Activated CD8-positive, alpha-beta memory T cell treated with anti-CD3 and anti-CD28 coated beads for 36 hours (primary cell): ENCODE results near the gene SLC27A1. TPM values are rescaled to one million over a fixed set of nuclear protein-coding genes. Genes with fewer than 3 reads are reported as not detected.
"Not testable (repeated sequence)": the region's sequence is repeated elsewhere in the genome, so short reads cannot be mapped to it uniquely, and the experiment has no call there.

Source experiments
- CTCF ChIA-PET: fragments of 350-600 bp; sonication (Branson Sonifier 250); formaldehyde crosslinking; loops from one replicate; lab custom pipeline; 2021; ENCODE audit warnings: antibody characterized with exemption; lab: Charles Lee
- POLR2A ChIA-PET: fragments of 350-600 bp; sonication (Branson Sonifier 250); formaldehyde crosslinking; loops from one replicate; lab custom pipeline; 2021; ENCODE audit warnings: antibody characterized with exemption; lab: Charles Lee
- total RNA-seq, 2 experiments: library from RNA; stranded (reverse); gene quantifications; one replicate each; pipeline ENCODE4 v1.2.3, GENCODE V29; 2021

Gene SLC27A1
- total RNA-seq, 2 experiments from 2014 or later, result 2.5 to 3.2 TPM

GRCh38 chr19:17451820-17452219 is 18.5 kb upstream of the SLC27A1 start:
- CTCF ChIA-PET, result no interaction called here

GRCh38 chr19:17454576-17455071 is 15.7 kb upstream of the SLC27A1 start:
- CTCF ChIA-PET, result interaction anchor here (0.8 to 1.3 kb wide), 4 partner anchors 11 to 41 kb away, joined by 4 to 12 read pairs (median 7); partner anchors contain the start of gene SLC27A1
- POLR2A ChIA-PET, result no interaction called here

More at GRCh38 chr19:17451820-17452219, 18.5 kb upstream of the SLC27A1 start:
- POLR2A ChIA-PET, result interaction anchor here (0.6 kb wide), 1 partner anchor 172 kb away, joined by 6 read pairs; no protein-coding TSS in a partner anchor

DNA sequence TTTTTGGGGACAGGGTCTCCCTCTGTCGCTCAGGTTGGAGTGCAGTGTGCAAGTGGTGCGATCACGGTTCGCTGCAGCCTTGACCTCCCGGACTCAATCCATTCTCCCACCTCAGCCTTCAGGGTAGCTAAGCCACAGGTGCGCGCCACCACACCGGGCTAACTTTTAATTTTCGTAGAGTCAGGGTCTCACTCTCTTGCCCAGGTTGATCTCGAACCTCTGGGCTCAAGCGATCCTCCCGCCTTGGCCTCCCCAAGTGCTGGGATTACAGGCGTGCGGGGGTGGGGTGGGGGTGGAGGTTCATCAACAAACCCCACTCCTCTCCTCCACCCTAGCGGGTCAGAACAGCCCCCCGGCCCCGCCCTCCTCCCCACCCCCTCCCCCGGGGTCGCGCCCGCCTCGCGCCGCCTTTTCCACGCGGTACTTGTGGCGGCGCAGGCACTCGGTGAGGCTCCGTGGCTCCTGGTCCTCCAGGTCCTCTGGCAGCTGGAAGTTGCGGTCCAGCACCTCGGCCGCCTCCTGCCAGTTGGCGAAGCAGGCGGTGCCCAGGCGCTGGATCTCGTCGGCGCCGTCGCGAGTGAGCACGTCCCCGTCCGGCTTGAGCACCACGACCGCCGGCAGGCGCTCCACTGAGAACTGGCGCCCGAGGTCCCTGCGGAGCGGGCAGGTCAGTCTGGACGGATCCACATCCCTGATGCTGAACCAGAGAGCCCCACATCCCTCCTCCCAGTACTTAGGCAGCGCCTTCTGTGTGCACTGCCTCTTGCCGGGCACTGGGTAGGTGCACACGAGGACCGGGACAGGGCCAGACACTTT is 14.8 kb upstream of the SLC27A1 start:
- ChIA-PET POLR2A (no interaction called here), CTCF (interaction anchor here (1.1 kb wide), 1 partner anchor 15 kb away, joined by 5 read pairs; the partner anchor contains the start of gene SLC27A1)

DNA sequence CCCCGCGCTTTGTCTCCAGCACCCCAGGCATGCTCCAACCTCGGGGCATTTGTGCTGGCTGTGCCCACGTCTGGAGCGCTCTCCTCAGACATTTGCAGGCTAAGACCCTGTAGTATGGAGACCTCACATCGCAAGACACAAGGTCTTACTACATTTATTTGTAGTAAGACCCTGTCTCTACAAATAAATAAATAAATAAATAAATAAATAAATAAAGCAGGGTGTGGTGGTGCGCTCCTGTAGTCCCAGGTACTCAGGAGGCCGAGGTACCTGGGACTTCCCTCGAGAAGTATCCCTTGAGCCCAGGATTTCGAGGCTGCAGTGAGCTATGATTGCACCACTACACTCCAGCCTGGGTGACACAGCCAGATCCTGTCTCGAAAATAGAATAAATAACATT is 14.2 kb upstream of the SLC27A1 start:
- ChIA-PET POLR2A (no interaction called here), CTCF (interaction anchor here (1.3 kb wide), 1 partner anchor 15 kb away, joined by 3 read pairs; no protein-coding TSS in a partner anchor)

- CTCF ChIA-PET, result interaction anchor here (1.3 kb wide), 1 partner anchor 16 kb away, joined by 3 read pairs; no protein-coding TSS in a partner anchor
- POLR2A ChIA-PET, result no interaction called here
Measured at GRCh38 chr19:17457616-17458015, 12.7 kb upstream of the SLC27A1 start.

GRCh38 chr19:17458970-17459369 is 11.4 kb upstream of the SLC27A1 start:
- POLR2A ChIA-PET, result no interaction called here
- CTCF ChIA-PET, result interaction anchor here (0.5 to 1.2 kb wide), 5 partner anchors 11 to 396 kb away, joined by 3 to 4 read pairs (median 4); partner anchors contain the start of gene TMEM221

DNA sequence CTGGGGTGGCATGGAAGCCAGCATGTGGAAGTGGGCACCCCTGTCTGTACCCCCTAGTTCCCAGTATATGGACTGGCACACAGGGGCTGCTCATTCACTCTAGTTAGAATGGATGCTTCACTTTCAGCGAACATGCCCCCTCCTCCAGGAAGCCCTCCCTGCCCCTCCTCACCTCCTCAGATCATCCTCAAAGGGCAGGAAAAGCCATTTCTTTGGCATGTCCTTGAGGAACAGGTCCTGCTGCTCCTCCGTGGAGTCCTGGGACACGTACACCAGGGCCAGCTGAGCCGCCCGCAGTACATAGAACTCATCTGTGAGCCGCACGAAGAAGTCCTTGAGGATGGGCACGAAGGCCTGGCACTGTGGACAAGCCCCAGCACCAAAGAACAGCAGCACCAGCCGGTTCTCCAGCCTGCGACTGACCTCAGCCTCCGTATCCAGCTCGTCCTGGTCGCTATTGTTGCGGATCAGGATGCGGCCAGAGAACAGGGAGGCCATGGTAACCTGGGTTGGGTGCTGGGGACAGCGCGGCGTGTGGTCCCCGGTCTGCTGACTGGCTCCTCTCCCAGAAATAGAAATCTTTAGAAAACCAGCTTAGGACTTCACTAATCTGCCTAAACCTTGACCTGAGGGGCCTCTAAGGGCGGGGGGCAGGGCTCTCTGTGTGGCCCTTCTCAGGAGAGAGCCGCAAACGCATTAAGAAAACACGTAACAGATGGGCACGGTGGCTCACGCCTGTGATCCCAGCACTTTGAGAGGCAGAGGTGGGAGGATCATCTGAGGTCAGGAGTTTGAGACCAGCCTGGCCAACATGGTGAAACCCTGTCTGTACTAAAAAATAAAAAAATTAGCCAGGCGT is 9.7 kb upstream of the SLC27A1 start, which contains the start of gene NXNL1:
Gene NXNL1 (minus strand): TSS at position 555 of the 859 bp plus-strand sequence. CDS start 57 bp downstream, at position 498.
- CTCF ChIA-PET, result interaction anchor here (1.2 kb wide), 2 partner anchors 36 to 75 kb away, joined by 3 to 4 read pairs; no protein-coding TSS in a partner anchor
- POLR2A ChIA-PET, result no interaction called here

DNA sequence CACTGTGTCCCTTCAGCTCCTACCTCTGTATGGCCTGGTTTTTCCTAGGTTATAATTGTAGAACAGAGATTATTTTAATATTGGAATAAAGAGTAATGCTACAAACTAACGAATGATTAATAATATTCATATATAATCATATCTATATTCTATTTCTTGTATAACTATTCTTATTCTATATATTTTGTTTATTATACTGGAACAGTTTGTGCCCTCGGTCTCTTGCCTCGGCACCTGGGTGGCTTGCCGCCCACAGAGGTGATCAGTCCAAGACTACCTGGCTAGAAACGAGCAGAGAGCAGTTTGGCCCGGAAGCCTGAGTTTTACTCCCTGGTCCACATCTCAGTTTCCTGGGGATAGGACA is 3.9 kb upstream of the SLC27A1 start:
- ChIA-PET CTCF (interaction anchor here (0.7 to 2.9 kb wide), 6 partner anchors 12 to 110 kb away, joined by 3 to 12 read pairs (median 4); partner anchors contain the start of genes MVB12A and TMEM221), POLR2A (interaction anchor here (0.6 kb wide), 1 partner anchor 82 kb away, joined by 10 read pairs; no protein-coding TSS in a partner anchor)

DNA sequence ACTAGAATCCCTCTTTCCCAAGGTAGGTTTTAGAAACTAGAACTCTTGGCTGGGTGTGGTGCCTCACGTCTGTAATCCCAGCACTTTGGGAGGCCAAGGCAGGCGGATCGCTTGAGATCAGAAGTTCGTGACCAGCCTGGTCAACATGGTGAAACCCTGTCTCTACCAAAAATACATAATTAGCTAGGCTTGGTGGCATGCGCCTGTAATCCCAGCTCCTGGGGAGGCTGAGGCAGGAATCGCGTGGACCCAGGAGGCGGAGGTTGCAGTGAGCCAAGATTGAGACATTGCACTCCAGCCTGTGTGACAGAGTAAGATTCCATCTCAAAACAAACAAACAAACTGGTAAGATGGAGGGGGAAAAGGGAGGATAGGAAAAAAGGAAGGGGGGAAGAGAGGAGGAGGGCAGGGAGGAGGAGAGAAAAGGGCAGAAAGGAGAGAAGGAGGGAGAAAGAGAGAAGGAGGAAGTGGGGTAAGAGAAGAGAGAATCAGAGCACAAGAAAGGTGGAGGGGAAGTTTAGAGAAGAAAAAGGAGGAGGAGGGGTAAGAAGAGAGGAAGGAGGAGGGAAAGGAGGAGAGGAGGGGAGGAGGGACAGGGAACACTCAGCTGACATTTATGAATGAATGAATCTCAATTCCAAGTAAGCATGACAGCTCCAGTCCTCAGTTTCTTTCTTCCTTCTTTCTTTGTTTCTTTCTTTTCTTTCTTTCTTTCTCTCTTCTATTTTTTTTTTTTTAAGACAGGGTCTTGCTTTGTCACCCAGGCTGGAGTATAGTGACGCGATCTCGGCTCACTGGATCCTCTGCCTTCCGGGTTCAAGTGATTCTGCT is 2.6 kb upstream of the SLC27A1 start:
- ChIA-PET POLR2A (no interaction called here), CTCF (interaction anchor here (0.6 to 1.7 kb wide), 4 partner anchors 26 to 46 kb away, joined by 3 to 6 read pairs (median 4); no protein-coding TSS in a partner anchor)

DNA sequence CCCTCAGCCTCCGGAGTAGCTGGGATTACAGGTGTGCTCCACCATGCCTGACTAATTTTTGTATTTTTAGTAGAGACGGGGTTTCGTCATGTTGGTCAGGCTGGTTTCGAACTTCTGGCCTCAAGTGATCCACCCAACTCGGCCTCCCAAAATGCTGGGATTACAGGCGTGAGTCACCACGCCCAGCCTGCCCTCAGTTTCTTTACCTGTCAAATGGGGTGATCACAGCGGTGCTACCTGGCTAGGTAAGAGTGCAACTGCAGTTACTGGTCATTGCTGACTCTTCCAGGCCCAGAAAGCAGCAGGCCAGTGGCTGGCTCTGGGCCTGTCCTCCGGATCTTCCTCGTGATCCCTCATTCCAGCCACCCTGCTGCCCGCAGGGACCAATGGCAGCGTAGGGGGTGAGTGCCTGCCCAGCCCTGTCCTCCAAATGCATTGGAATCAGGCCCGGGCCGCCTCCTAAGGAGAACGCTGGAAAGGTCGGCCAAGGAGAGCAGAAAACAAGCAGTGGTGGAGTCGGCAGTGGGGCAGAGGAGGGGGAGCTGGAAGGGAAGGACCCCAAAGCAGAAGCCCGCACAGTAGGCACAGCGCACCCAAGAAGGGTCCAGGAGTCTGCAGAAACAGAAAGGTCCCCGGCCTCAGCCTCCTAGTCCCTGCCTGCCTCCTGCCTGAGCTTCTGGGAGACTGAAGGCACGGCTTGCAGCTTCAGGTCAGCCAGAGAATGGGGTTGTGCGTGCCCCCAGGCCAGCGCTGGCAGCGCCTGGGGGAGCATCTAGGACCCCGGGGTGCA is 1.8 kb upstream of the SLC27A1 start:
- POLR2A ChIA-PET, result no interaction called here
- CTCF ChIA-PET, result interaction anchor here (1.0 to 1.7 kb wide), 3 partner anchors 27 to 31 kb away, joined by 3 to 6 read pairs (median 4); no protein-coding TSS in a partner anchor

DNA sequence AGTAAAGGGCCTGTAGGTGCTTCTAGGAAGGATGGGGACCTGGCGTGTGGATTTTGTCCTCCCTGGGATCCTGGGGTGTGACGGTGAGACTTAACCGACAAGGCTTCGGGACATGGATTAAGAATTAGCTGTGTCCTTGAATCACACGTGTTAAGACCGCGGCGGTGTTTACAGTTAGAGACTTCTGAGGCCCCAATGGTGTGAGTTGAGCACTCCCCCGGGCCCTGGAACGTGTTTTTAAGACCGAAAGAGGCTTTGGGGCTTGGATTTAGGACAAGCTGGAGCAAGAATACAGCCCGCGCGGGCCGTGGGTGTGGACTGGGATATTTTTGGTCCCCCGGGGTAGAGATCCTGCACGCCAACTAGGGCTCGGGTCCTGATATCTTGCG is 1.2 kb upstream of the SLC27A1 start:
- CTCF ChIA-PET, result interaction anchor here (1.7 kb wide), 1 partner anchor 28 kb away, joined by 6 read pairs; no protein-coding TSS in a partner anchor
- POLR2A ChIA-PET, result no interaction called here

GRCh38 chr19:17469481-17470067 is 750 bp upstream of the SLC27A1 start:
- POLR2A ChIA-PET, result no interaction called here
- CTCF ChIA-PET, result interaction anchor here (1.5 to 1.7 kb wide), 3 partner anchors 15 to 28 kb away, joined by 4 to 6 read pairs (median 5); no protein-coding TSS in a partner anchor

GRCh38 chr19:17471410-17472125 is 1.2 kb downstream of the SLC27A1 start:
- CTCF ChIA-PET, result interaction anchor here (0.8 to 1.6 kb wide), 5 partner anchors 17 to 134 kb away, joined by 3 to 5 read pairs (median 4); no protein-coding TSS in a partner anchor
- POLR2A ChIA-PET, result interaction anchor here (0.6 kb wide), 1 partner anchor 43 kb away, joined by 3 read pairs; no protein-coding TSS in a partner anchor

GRCh38 chr19:17473041-17473440 is 2.7 kb downstream of the SLC27A1 start:
- CTCF ChIA-PET, result interaction anchor here (0.7 kb wide), 1 partner anchor 23 kb away, joined by 4 read pairs; no protein-coding TSS in a partner anchor
- POLR2A ChIA-PET, result no interaction called here

GRCh38 chr19:17475011-17475540 is 4.8 kb downstream of the SLC27A1 start:
- POLR2A ChIA-PET, result not testable (repeated sequence)
- CTCF ChIA-PET, result interaction anchor here (0.7 to 1.9 kb wide), 2 partner anchors 21 to 131 kb away, joined by 4 to 10 read pairs; no protein-coding TSS in a partner anchor
